Left kidney (tissue), 2 donors: ENCODE data around the gene SPRED1. TPM values are rescaled to one million over a fixed set of nuclear protein-coding genes. Genes with fewer than 3 reads are reported as not detected.

Source experiments
- DNase-seq: peaks from one replicate; pipeline ENCODE4 v3.0.0-alpha.2; 2013
- polyA plus RNA-seq: library from polyadenylated mRNA; unstranded; fragments of 120-200 nt; gene quantifications from one replicate; pipeline ENCODE4 v1.2.1, GENCODE V29; 2013; ENCODE audit not compliant: insufficient read length

The SPRED1 gene
- polyA plus RNA-seq, 1 donor, result 36.2 TPM

DNA sequence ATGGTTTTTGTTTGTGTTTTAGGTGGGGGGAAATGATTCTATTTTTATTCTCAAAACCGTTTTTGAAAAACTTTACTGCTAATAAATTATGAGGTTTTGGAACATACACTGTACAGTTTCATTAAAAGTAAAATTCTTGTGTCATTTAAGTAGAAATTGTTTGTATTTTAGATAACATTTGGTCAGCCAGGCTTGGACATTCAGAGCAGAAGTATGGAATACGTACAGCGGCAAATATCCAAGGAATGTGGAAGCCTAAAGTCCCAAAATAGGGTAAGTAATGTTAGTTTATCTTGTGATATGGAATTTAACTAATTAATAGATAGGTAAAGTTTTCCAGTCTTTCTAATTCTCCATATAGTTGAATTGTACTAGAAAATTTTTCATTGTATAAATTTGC lies 96.6 kb downstream of the SPRED1 start:
- no peak for DNase-seq

DNA sequence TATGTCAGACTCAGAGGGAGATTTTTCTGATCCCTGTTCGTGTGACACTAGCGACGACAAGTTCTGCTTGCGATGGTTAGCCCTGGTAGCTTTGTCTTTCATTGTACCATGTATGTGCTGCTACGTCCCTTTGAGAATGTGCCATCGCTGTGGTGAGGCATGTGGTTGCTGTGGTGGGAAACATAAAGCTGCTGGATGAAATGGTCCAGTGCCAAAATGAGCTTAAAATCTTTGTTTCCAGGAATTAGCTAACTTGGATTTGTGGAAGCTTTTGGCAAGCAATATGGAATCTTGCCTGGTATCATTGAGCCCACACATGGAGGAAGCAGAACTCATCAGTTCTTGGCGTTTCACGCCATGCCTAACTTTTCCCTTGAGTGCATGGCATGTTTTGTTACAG lies 98.8 kb downstream of the SPRED1 start:
- DNase-seq, result no peak

DNA sequence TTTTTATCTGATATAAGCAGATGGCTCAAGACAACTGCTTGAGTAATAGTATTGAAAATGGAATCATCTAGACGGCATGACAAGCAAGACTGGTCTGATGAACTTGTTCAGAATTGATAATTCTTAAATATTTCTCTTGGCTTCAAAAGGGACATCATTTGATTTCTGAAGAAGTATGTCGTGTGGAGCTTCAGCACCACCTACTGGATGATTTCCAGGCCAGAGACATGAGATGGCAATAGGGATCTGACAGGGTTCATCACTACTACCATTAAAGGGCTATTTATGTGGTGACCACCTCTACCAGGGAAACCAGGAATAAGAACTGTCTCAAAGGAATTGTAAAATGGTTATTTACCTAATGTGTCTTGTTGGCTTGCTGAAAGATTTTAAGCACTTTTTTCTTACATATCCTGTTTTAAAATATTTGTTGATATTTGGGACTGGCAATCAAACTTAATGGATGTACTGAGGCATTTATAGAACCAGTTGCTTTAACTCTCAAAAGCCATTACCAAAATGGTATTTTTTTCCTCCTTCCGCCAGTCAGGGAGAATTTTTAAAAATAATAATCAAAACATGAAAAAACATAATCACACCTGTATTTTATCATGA lies 101.8 kb downstream of the SPRED1 start:
- peak; percentile 60 for DNase-seq

DNA sequence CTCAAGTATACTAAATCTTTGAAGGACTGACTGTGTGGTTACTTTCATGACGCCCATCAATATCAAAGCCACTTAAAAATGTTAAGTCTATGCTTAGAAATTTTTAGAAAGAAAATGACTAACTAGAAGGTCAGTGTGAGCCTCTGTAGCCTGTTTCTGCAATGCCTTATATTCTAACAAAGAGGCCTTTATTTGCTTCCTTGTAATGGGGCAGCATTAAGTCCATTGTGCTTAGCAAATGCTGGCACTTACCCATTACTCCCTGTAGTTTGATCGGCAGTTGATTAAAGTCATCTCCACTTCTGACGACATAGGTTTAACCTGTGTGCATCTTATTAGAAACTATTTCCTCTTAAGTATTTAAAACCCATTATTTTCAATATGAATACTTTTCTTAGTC lies 109.7 kb downstream of the SPRED1 start:
- DNase-seq, result no peak

DNA sequence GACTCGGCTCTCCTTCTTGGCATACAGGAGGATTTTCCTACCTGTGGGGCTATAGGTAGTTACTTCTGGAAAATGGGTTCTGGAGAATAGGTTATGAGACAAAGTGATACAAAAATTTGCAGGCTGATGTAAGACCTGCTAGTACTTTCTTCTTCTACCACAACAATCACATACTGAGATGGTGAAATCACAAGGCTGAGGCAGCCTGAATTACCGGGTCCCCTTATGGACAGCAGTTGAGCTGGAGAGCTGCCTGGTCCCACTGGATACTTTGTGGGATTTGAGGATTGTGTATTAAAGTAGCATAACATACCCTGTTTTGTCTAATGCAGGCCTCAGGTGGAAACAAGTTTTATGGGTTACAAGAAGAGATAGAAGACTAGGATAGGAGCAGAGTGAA lies 114.8 kb downstream of the SPRED1 start:
- DNase-seq, result no peak

DNA sequence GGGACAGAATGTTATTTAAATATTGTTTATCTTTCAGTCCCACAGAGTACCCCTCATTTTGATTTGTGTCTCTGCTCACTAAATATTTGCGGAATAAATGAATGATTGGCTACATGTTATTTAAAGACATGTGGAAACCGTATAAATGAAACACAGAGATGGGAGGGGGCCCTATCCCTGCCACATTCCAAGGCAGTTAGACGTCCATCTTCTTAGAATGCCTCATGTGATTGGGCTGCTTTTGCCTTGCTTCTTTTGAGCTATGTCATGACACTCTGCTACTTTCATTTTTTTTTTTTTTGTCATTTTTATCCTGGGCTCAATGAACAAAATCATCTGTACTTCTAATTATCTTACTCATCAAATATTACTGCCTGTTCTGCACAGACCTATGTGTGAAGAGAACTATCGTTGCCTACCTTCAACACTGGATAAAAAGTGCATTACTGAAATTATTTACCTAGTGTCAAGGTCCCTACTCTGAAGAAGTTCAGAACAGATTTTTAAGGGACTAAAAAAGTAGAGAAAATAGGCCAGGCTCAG lies 117.4 kb downstream of the SPRED1 start:
- DNase-seq, result no peak

DNA sequence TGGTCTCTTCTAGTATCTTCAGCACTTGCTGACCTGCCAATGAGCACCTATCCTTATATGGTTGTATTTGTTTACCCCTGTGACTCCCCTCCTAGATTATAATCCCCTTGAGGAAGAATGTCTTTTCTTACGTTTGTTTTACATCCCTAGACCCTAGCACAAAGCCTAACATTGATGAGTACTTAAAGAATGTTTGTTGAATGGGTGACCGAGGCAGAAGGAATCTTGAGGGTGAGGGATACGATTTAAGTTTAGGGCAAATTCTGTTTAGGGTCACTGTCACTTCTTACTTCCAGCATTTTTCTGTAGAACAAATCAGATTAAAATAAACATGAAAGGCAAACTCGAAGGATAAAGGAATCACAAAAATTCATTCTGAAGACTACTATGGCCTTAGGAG lies 120.4 kb downstream of the SPRED1 start:
- DNase-seq, result no peak

DNA sequence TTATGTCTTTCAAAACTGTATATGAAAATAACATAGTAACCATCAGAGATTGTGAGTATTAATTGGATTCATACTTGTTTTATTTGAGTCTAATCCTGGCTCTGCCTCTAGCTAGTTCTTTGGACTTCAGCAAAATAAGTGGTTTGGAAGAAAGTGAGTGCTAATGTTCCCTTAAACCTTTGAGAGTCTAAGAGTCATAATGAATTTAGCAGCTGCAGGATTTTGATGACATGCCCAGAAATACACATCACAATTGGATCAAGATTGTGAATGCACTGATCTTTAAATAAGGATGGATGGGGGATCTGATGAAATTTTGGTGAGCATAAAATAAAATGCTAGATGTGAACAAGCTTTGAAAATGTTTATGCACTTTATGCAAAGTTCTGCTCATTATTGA lies 121.4 kb downstream of the SPRED1 start:
- no peak for DNase-seq

DNA sequence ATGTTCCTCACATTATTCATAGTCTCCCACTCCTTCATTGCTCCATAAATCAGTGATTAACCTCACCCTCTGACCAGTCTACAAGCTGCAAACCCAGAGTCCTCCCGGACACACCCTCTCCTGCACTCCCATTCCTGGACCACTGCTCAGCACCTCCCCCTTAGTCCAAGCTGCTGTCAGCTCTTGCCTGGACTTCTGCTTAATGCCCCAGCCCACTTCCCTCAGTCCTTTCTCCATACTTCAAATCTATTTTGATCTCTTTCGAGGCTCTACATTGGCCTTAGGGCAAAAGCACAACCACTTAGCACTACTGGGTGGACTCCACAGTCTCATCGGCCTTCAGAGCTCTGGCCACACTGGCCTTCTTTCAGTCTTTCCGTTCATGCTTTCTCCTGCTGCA lies 121.9 kb downstream of the SPRED1 start:
- no peak for DNase-seq

DNA sequence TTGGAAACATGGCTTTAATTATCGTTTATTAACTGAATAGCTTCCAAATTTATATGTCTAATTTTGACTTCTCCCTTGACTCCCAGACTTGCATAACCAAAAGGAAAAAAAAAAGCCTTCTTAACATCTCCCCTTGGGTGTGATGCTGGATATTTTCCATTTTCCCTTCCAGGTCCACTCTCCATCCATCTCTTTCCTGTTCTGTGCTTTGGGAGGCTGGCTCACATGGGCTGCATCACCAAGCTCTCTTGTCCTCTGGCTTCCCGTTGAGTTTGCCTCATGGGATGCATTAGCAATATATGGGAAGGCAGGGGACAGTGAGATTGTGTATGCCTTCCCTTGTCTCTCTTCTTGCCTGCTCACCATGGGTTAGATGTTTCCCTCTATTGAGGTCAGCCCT lies 123.4 kb downstream of the SPRED1 start:
- no peak for DNase-seq

DNA sequence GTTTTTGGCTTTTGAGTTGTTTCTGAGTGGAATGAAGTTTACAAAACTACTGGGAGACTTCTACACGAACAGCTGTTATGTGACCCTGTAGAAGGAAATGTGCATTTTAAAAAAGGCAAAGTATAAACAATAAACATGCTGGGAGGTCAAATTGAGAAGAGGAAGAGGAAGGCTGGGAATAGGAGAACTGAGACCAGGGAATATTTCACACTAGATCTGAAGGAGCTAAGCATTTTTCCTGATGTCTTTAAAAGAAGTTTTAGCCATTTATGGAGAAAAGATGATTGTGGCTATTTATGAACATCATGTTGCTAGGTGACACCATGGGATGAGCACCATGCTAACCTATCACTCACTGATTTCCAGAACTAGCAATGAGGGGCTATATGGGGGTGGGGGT lies 125.0 kb downstream of the SPRED1 start:
- peak; percentile 8 for DNase-seq

DNA sequence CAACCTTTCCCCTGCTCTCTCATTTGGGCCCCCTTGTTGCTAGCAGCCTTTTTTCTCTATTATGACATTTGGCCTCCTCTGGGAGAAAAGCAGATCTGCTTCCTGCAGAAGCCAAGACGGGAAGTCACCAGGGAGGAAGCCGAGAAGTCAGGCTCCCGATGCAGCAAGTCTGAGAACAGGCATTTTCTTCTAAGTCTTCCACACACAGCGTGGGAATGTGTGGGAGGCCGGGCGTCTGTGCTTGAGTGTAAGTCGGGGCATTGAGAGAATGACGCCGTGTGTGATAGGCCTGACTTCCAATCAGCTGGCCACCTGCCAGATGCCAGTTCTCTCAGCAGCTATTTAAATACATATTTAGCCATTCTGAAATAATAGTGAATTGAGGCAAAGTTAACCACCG lies 125.5 kb downstream of the SPRED1 start:
- DNase-seq, result peak; percentile 19

DNA sequence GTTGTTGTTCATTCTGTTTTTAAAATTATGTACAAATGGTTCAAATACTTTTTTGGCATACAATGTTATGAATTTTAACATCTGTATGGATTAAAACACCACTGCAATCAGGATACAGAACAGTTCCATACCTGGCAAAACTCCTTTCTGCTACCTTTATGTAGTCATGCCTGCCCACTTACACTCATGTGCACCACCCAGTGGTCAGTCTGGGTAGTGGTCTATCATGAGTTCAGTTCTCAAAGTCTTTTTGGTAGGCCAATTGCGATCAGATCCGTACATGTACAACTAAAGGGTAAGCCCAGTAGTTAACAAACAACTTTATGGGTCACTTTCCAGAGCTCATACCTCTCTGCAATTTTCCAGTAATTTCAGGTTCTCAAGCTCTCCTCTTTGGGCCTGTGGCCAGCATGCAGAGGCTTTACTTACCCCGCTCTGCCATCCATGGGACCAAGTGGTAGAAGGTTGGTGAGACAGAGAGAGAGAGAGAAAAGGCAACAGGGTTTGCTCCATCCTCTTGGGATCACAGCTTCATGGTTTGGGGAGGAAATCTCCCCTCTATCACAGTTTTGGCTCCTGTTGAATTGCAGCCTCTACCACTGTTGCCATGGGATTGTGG lies 137.4 kb downstream of the SPRED1 start:
- DNase-seq, result peak; percentile 60

DNA sequence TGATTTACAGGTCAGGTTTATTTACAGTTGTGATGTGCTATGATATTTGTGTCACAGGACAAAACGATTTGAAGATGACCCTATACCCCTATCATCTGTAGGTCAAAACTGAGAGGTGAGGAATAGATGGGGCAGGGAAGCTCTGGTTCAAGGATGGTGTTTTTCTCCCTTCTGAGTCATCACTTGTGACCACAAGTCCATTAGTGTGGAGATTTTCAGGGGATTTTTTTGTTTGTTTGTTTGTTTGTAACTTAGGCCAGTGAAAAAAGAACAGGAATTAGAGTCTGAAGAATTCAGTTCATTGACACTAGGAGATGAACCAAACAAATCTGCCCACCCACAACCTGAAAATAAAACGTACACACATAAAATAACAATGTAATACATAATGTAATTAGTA lies 138.6 kb downstream of the SPRED1 start:
- DNase-seq, result no peak

DNA sequence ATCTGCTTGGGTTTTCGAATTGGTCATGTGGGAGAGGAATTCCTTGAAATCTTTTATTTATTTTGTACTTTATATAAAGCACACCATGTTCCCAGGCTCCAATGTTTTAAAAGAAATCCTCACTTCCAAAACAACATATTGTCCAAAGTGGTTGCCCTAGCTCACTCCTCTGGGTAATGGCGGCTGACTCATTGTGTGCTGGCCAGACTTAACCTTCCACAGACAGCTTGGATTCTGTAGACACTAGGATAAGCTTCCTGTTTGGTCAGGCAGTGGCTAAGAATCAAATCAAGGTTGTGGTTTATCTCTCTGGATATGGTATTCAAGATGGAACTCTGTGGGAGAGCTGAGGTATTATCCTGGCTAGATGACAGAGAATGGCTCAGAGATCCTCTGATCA lies 145.5 kb downstream of the SPRED1 start:
- DNase-seq, result no peak

DNA sequence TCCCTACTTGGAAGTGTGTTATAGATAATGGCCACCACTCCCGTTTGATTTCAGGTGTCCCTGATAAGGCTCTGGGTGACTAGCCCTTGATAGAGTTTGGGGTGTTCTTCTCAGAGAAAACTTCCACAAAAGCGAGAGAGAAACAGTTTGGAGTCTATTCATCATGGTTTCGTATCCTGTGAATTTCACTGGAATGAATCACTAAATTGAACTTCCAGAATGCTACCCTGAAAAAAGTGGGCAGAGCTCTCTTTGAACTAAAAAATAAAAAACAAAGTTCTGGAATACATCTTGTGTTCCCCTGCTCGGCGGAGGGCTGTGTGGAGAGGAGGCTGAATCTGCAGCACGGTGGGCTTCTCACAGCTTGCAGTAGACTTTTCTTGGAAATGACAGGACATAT lies 148.5 kb downstream of the SPRED1 start:
- no peak for DNase-seq

DNA sequence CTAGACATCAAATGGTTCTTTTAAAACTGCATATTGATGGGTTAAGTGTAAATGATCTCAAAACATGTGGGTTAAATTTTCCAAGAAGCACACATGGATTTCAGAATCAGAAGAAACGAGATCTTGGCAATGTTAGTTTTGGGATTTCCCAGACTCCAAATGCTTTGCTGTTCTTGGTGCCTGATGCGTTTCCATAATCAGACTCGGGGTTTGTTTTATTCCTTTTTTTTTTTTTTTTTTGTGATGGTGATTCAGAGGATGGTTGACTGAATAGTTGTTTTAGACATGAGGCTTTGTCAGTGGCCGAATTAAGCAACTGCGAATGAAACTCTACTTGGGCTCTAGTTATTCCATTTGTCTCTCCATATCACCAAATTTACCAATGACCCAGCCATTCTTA lies 149.1 kb downstream of the SPRED1 start:
- DNase-seq, result no peak

DNA sequence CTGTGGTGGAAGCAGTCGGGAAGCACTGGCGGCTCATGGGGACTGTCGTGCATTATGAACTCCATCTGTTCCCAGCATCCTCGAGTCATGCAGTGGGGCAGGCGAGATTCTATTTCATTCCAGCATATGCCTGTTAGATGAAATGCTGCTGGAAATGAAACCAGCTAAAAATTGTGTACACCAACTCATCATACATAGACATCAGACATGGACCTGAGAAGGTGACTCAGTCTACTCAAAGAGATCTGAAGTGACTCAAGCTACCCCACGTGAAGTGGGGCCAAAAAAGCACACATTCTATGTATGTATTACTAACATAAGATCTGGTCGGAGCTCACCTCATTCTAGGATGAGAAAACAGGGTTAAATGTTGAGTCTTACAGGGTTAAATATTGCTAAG lies 153.8 kb downstream of the SPRED1 start:
- DNase-seq, result no peak

Other genes with a start within 250 kb of the SPRED1 start
- gene FAM98B, start 201.3 kb downstream of the SPRED1 start, polyA plus RNA-seq, result 86.9 TPM